K562 (cell line): ENCODE data around the gene FMNL3. TPM values are rescaled to one million over a fixed set of nuclear protein-coding genes. Genes with fewer than 3 reads are reported as not detected.

Source experiments
- ARID1B ChIP-seq: fragments of 450-650 bp; IDR thresholded peaks from 2 replicates; pipeline ENCODE4 v1.6.1; 2016; ENCODE audit warnings: antibody characterized with exemption, mild to moderate bottlenecking, inconsistent platforms
- CXXC5 ChIP-seq: fragments of 250-450 bp; sonication (Bioruptor Pico); IDR thresholded peaks from 2 replicates; pipeline ENCODE4 v1.8.0; 2022; ENCODE audit warnings: inconsistent platforms, mild to moderate bottlenecking, moderate library complexity
- HNRNPLL ChIP-seq: fragments of 200-400 bp; formaldehyde crosslinking; IDR thresholded peaks from 2 replicates; pipeline ENCODE4 v1.6.1; 2017; ENCODE audit warnings: low read length, low read depth, mild to moderate bottlenecking; ENCODE audit not compliant: poor library complexity, severe bottlenecking
- ID3 ChIP-seq, 2 experiments: fragments of 250-450 bp in 1 of 2; fragments of 450-650 bp in 1 of 2; sonication (Bioruptor Pico) in 1 of 2; IDR thresholded peaks; 2 replicates each; pipeline versions ENCODE4 v1.6.1 to v1.8.0; 2016 to 2021; ENCODE audit warnings: mild to moderate bottlenecking in 2 of 2, moderate library complexity in 2 of 2, missing compliant biosample characterization in 1 of 2, missing genetic modification characterization in 1 of 2
- NR2C1 ChIP-seq, 2 experiments: fragments of 450-650 bp; IDR thresholded peaks; 2 replicates each; pipeline ENCODE4 v1.6.1; 2017; ENCODE audit warnings: mild to moderate bottlenecking in 2 of 2, antibody characterized with exemption in 1 of 2, inconsistent platforms in 1 of 2, missing compliant biosample characterization in 1 of 2, missing genetic modification characterization in 1 of 2
- NRF1 ChIP-seq, 2 experiments: fragments of 450-650 bp; IDR thresholded peaks in 1 of 2; conservative IDR thresholded peaks in 1 of 2; 2 replicates each; pipeline ENCODE4 v1.6.1; 2014; ENCODE audit warnings: mild to moderate bottlenecking in 2 of 2
- OTX1 ChIP-seq: fragments of 450-650 bp; formaldehyde crosslinking; IDR thresholded peaks from 2 replicates; pipeline ENCODE4 v1.4.0; 2022; ENCODE audit warnings: mild to moderate bottlenecking
- PHF20 ChIP-seq: fragments of 450-650 bp; IDR thresholded peaks from 2 replicates; pipeline ENCODE4 v1.6.1; 2018; ENCODE audit not compliant: partially characterized antibody
- POLR2H ChIP-seq: IDR thresholded peaks from 2 replicates; pipeline ENCODE4 v1.6.1; 2016; ENCODE audit warnings: missing genetic modification characterization, low read depth, mild to moderate bottlenecking, control low read depth, missing compliant biosample characterization, moderate library complexity
- SMAD4 ChIP-seq: fragments of 250-450 bp; sonication (Bioruptor Pico); conservative IDR thresholded peaks from 2 replicates; pipeline ENCODE4 v1.8.0; 2021; ENCODE audit warnings: inconsistent platforms, mild to moderate bottlenecking, moderate library complexity
- TAF1 ChIP-seq: IDR thresholded peaks from 2 replicates; pipeline ENCODE4 v1.6.1; 2011; ENCODE audit warnings: mild to moderate bottlenecking, low read length, moderate library complexity; ENCODE audit not compliant: insufficient read depth, control insufficient read depth, severe bottlenecking; ENCODE audit errors: extremely low read depth
- ZEB2 ChIP-seq: fragments of 450-650 bp; IDR thresholded peaks from 2 replicates; pipeline ENCODE4 v1.6.1; 2016
- ZKSCAN3 ChIP-seq: fragments of 250-450 bp; sonication (Bioruptor Pico); IDR thresholded peaks from 2 replicates; pipeline ENCODE4 v1.4.0; 2020
- polyA plus RNA-seq, 8 experiments: library from polyadenylated mRNA; depleted of rRNA in 4 of 8; stranded (reverse) in 5 of 8; unstranded in 3 of 8; fragments of >200 nt; fragmentation: Nextera tagmentation in 2 of 8; fragmentation: Illumina TruSeq in 1 of 8; extraction: Ambion mirVana in 2 of 8; extraction: Trizol in 1 of 8; gene quantifications; 2 replicates each; pipeline versions ENCODE4 v1.2.1 to v1.2.3, GENCODE V29; 2011 to 2014; ENCODE audit warnings: inconsistent platforms in 1 of 8, missing spikeins in 1 of 8
- total RNA-seq, 7 experiments: library from RNA; depleted of rRNA in 6 of 7; stranded (reverse); fragments of >200 nt in 6 of 7; fragmentation: Illumina TruSeq in 2 of 7; extraction: Trizol in 2 of 7; gene quantifications; 2 replicates each; pipeline versions ENCODE4 v1.2.1 to v1.2.3, GENCODE V29; 2011 to 2021; ENCODE audit warnings: low replicate concordance in 1 of 7

FMNL3 gene
- total and polyA plus RNA-seq, 9 of the 15 experiments (the other 6 are each of a cell fraction or from before 2014, with no cell fraction given), result 0.49 to 14.4 (median 6.8) TPM

GRCh38 chr12:49623142-49623904, 83.9 kb downstream of the FMNL3 start, which contains the start of gene PRPF40B (continued):
- peak; percentile 72 for TF ChIP-seq HNRNPLL
- TF ChIP-seq OTX1 (CRISPR knock-in tag), result no peak
- no peak for TF ChIP-seq PHF20
- TF ChIP-seq NRF1 (conservative IDR thresholded peaks at IDR 0.05 in 1 of 2, IDR thresholded peaks at IDR 0.05 in 1 of 2), result peak in 1 of 2 experiments; percentile 68
- peak; percentile 71 for TF ChIP-seq TAF1
- peak; percentile 94 for TF ChIP-seq CXXC5 (CRISPR knock-in tag)
- TF ChIP-seq ZKSCAN3, result no peak
- no peak for TF ChIP-seq ARID1B
- no peak for TF ChIP-seq NR2C1 (IDR thresholded peaks at IDR 0.05)
- no peak for TF ChIP-seq NR2C1 (tag; IDR thresholded peaks at IDR 0.05)
- TF ChIP-seq ID3 (CRISPR knock-in tag; IDR thresholded peaks at IDR 0.05), result no peak
- TF ChIP-seq ID3 (tag; IDR thresholded peaks at IDR 0.05), result no peak
- TF ChIP-seq POLR2H (tag), result 0 out of 2 replicates have a peak, but pooled peaks have one; percentile 51
- TF ChIP-seq ZEB2, result no peak
- TF ChIP-seq SMAD4 (CRISPR knock-in tag), result peak; percentile 49
